ENCODE results near the gene SHH.

Gene SHH

GRCh38 chr7:155764438-155764793, 47.8 kb downstream of the SHH start:
- DNase-seq (ENCODE audit: low read depth, low spot score): no peak

GRCh38 chr7:155763691-155764437, 48.4 kb downstream of the SHH start:
- DNase-seq (ENCODE audit: low read depth, low spot score): peak; percentile 18

GRCh38 chr7:155763122-155763521, 49.1 kb downstream of the SHH start:
- no peak for DNase-seq (ENCODE audit: low read depth, low spot score)

- DNase-seq (ENCODE audit: low read depth, low spot score): no peak
These were observed 49.6 kb downstream of the SHH start for GRCh38 chr7:155762655-155763054.

GRCh38 chr7:155762036-155762435, 50.2 kb downstream of the SHH start:
- no peak for DNase-seq (ENCODE audit: low read depth, low spot score)

- no peak for DNase-seq (ENCODE audit: low read depth, low spot score)
These were observed 51.1 kb downstream of the SHH start for GRCh38 chr7:155761162-155761561.

- DNase-seq (ENCODE audit: low read depth, low spot score): no peak
These were observed 52.4 kb downstream of the SHH start for GRCh38 chr7:155759740-155760430.

- no peak for DNase-seq (ENCODE audit: low read depth, low spot score)
These were observed 53.9 kb downstream of the SHH start for GRCh38 chr7:155758348-155758747.

- DNase-seq (ENCODE audit: low read depth, low spot score): no peak
These were observed 55.9 kb downstream of the SHH start for GRCh38 chr7:155756322-155756721.

- no peak for DNase-seq (ENCODE audit: low read depth, low spot score)
These were observed 57.2 kb downstream of the SHH start for GRCh38 chr7:155755026-155755425.

GRCh38 chr7:155754165-155754564, 58.1 kb downstream of the SHH start:
- no peak for DNase-seq (ENCODE audit: low read depth, low spot score)

- no peak for DNase-seq (ENCODE audit: low read depth, low spot score)
These were observed 58.8 kb downstream of the SHH start for GRCh38 chr7:155753446-155753965.

GRCh38 chr7:155752756-155753445, 59.4 kb downstream of the SHH start:
- no peak for DNase-seq (ENCODE audit: low read depth, low spot score)

GRCh38 chr7:155751409-155751808, 60.9 kb downstream of the SHH start:
- DNase-seq (ENCODE audit: low read depth, low spot score): no peak

GRCh38 chr7:155750255-155751125, 61.8 kb downstream of the SHH start:
- no peak for DNase-seq (ENCODE audit: low read depth, low spot score)
